ENCODE results near the gene ACSF2. TPM values are rescaled to one million over a fixed set of nuclear protein-coding genes. Genes with fewer than 3 reads are reported as not detected.

Gene ACSF2
- total and polyA plus RNA-seq, 2 of the 13 experiments (the other 11 are each of a cell fraction or from before 2014, with no cell fraction given): 87.3 to 109 TPM

DNA sequence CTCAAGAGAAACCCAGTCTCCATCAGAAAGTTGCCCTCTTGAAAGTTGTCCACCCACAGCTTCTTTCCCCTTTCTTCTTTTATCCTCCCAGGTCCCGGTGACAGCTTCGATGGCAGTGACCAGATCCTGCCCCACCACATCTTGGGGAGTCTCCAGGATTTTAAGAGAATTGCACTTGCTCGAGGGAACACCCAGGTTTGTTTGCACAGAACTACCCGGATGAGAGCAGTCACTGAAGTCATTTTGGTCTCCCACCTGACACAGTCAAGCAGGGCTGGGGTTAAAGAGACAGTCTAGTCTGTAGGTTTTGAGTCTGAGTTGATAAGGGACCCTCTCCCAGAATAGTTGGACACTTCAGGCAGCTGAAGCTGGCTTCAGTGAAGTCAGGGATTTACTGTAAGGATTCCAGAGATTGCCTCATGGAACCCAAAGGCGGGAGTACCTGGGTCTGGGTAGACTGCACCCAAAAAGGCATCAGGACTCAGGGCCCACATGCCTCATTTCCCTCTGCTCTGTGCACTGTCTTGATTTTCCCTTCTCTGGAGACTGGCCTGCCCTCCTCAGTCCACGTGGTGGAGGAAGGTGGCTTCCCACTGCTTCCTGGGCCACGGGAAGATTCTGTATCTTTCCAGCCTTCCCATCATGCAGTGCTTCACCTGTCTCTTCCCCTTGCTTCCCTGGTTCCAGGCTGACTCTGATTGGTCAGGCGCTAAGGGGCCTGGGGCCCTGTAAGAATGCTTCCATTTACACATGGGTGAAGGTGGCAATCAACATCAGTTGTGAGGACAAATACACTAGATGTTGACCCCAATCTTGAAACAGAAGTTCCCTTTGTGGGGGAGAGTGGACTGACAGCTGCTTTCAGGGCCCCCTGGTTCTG, 91.7 kb downstream of the ACSF2 start (continued):
- TF ChIP-seq, protein P1, sequence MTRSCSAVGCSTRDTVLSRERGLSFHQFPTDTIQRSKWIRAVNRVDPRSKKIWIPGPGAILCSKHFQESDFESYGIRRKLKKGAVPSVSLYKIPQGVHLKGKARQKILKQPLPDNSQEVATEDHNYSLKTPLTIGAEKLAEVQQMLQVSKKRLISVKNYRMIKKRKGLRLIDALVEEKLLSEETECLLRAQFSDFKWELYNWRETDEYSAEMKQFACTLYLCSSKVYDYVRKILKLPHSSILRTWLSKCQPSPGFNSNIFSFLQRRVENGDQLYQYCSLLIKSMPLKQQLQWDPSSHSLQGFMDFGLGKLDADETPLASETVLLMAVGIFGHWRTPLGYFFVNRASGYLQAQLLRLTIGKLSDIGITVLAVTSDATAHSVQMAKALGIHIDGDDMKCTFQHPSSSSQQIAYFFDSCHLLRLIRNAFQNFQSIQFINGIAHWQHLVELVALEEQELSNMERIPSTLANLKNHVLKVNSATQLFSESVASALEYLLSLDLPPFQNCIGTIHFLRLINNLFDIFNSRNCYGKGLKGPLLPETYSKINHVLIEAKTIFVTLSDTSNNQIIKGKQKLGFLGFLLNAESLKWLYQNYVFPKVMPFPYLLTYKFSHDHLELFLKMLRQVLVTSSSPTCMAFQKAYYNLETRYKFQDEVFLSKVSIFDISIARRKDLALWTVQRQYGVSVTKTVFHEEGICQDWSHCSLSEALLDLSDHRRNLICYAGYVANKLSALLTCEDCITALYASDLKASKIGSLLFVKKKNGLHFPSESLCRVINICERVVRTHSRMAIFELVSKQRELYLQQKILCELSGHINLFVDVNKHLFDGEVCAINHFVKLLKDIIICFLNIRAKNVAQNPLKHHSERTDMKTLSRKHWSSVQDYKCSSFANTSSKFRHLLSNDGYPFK (CRISPR knock-in tag; IDR thresholded peaks at IDR 0.05; ENCODE audit: borderline replicate concordance): 0 out of 2 replicates have a peak, but pooled peaks have one; percentile 65
- no peak for TF ChIP-seq NFIB (CRISPR knock-in tag; IDR thresholded peaks at IDR 0.05; ENCODE audit: borderline replicate concordance)
- TF ChIP-seq TEAD2 (CRISPR knock-in tag; IDR thresholded peaks at IDR 0.05): 0 out of 2 replicates have a peak, but pooled peaks have one; percentile 69
- 0 out of 2 replicates have a peak, but pooled peaks have one; percentile 74 for TF ChIP-seq ZNF616 (CRISPR knock-in tag; IDR thresholded peaks at IDR 0.05; ENCODE audit: low read depth)
- no peak for TF ChIP-seq HNF4A (CRISPR knock-in tag; IDR thresholded peaks at IDR 0.05)
- TF ChIP-seq GPN1 (CRISPR knock-in tag; IDR thresholded peaks at IDR 0.05; ENCODE audit: borderline replicate concordance): no peak
- TF ChIP-seq, protein P2, sequence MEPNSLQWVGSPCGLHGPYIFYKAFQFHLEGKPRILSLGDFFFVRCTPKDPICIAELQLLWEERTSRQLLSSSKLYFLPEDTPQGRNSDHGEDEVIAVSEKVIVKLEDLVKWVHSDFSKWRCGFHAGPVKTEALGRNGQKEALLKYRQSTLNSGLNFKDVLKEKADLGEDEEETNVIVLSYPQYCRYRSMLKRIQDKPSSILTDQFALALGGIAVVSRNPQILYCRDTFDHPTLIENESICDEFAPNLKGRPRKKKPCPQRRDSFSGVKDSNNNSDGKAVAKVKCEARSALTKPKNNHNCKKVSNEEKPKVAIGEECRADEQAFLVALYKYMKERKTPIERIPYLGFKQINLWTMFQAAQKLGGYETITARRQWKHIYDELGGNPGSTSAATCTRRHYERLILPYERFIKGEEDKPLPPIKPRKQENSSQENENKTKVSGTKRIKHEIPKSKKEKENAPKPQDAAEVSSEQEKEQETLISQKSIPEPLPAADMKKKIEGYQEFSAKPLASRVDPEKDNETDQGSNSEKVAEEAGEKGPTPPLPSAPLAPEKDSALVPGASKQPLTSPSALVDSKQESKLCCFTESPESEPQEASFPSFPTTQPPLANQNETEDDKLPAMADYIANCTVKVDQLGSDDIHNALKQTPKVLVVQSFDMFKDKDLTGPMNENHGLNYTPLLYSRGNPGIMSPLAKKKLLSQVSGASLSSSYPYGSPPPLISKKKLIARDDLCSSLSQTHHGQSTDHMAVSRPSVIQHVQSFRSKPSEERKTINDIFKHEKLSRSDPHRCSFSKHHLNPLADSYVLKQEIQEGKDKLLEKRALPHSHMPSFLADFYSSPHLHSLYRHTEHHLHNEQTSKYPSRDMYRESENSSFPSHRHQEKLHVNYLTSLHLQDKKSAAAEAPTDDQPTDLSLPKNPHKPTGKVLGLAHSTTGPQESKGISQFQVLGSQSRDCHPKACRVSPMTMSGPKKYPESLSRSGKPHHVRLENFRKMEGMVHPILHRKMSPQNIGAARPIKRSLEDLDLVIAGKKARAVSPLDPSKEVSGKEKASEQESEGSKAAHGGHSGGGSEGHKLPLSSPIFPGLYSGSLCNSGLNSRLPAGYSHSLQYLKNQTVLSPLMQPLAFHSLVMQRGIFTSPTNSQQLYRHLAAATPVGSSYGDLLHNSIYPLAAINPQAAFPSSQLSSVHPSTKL (CRISPR knock-in tag; IDR thresholded peaks at IDR 0.05): no peak
- peak; percentile 47; the same call in 1 of the 2 replicates for TF ChIP-seq TAF1 (CRISPR knock-in tag; IDR thresholded peaks at IDR 0.05)
- TF ChIP-seq ZNF674 (CRISPR knock-in tag; IDR thresholded peaks at IDR 0.05; ENCODE audit: low read depth): no peak
- no peak for TF ChIP-seq ZBED4 (CRISPR knock-in tag; IDR thresholded peaks at IDR 0.05; ENCODE audit: borderline replicate concordance)
- TF ChIP-seq ZBTB42 (CRISPR knock-in tag; IDR thresholded peaks at IDR 0.05): no peak
- TF ChIP-seq ZNF281 (CRISPR knock-in tag; IDR thresholded peaks at IDR 0.05; ENCODE audit: borderline replicate concordance): peak; percentile 22; the same call in 1 of the 2 replicates
- TF ChIP-seq LCORL (IDR thresholded peaks at IDR 0.05): no peak
- TF ChIP-seq LCORL (CRISPR knock-in tag; IDR thresholded peaks at IDR 0.05): no peak
- no peak for TF ChIP-seq FOXK2 (IDR thresholded peaks at IDR 0.05)

Data from HepG2 (cell line).